OCI-LY7 (cell line): ENCODE measurements around the gene DENND4A. TPM values are rescaled to one million over a fixed set of nuclear protein-coding genes. Genes with fewer than 3 reads are reported as not detected.

Source experiments
- BruUV-seq: library from RNA; stranded (reverse); fragments of 400-500 nt; replicated peaks from 2 replicates; lab custom pipeline; 2021; lab: Mats Ljungman, UMichigan
- CTCF ChIA-PET: fragments of 300-600 bp; sonication (Branson Sonifier 250); formaldehyde crosslinking; loops from one replicate; lab custom pipeline; 2022; ENCODE audit warnings: antibody characterized with exemption; ENCODE audit not compliant: unreplicated experiment; lab: Charles Lee
- POLR2A ChIA-PET: fragments of 300-600 bp; sonication (Branson Sonifier 250); formaldehyde crosslinking; loops from one replicate; lab custom pipeline; 2022; ENCODE audit warnings: antibody characterized with exemption; lab: Charles Lee
- DNase-seq: peaks from one replicate; pipeline ENCODE4 v3.0.0-alpha.2; 2015; ENCODE audit warnings: low spot score
- H2AFZ ChIP-seq: fragments of 200-600 bp; sonication (generic), shearing (Covaris generic); 2 replicates; pipeline ENCODE4 v1.6.1; 2014; ENCODE audit warnings: mild to moderate bottlenecking, antibody characterized with exemption, low read length, moderate library complexity
- H3K27ac ChIP-seq: fragments of 200-600 bp; sonication (generic); 2 replicates; pipeline ENCODE4 v1.5.1; 2014; ENCODE audit warnings: mixed run types, low read depth, mild to moderate bottlenecking, moderate library complexity, low read length, inconsistent platforms; ENCODE audit not compliant: poor library complexity, severe bottlenecking
- H3K36me3 ChIP-seq: fragments of 200-600 bp; sonication (generic); 2 replicates; pipeline ENCODE4 v1.6.1; 2014; ENCODE audit warnings: mild to moderate bottlenecking, antibody characterized with exemption, low read length, moderate library complexity, mixed read lengths; ENCODE audit not compliant: insufficient read depth
- H3K4me1 ChIP-seq: fragments of 200-600 bp; sonication (generic); 2 replicates; pipeline ENCODE4 v1.5.1; 2014; ENCODE audit warnings: mild to moderate bottlenecking, low read length; ENCODE audit not compliant: insufficient read depth, poor library complexity, severe bottlenecking
- H3K4me2 ChIP-seq: fragments of 200-600 bp; sonication (generic); 2 replicates; pipeline ENCODE4 v1.6.1; 2014; ENCODE audit warnings: mild to moderate bottlenecking, low read length
- H3K4me3 ChIP-seq: fragments of 200-600 bp; sonication (generic); 2 replicates; pipeline ENCODE4 v1.5.1; 2014; ENCODE audit warnings: mild to moderate bottlenecking, low read depth, low read length; ENCODE audit not compliant: poor library complexity, severe bottlenecking
- H3K79me2 ChIP-seq: fragments of 200-600 bp; sonication (generic); 2 replicates; pipeline ENCODE4 v1.6.1; 2016; ENCODE audit warnings: low read depth, mild to moderate bottlenecking, low read length, moderate library complexity, mixed read lengths; ENCODE audit not compliant: insufficient read depth
- H3K9me2 ChIP-seq: fragments of 200-600 bp; sonication (generic); 2 replicates; pipeline ENCODE4 v1.6.1; 2016; ENCODE audit warnings: mild to moderate bottlenecking, low read length, mixed read lengths; ENCODE audit not compliant: insufficient read depth
- H3K9me3 ChIP-seq: fragments of 200-600 bp; sonication (generic); 2 replicates; pipeline ENCODE4 v1.6.1; 2014; ENCODE audit warnings: mild to moderate bottlenecking, mixed run types, low read length, mixed read lengths
- H4K20me1 ChIP-seq: fragments of 200-600 bp; sonication (generic); 2 replicates; pipeline ENCODE4 v1.6.1; 2014; ENCODE audit warnings: mild to moderate bottlenecking, antibody characterized with exemption, low read length, moderate library complexity, mixed read lengths; ENCODE audit not compliant: insufficient read depth
- EZH2phosphoT487 ChIP-seq: fragments of 200-600 bp; sonication (generic); IDR thresholded peaks from 2 replicates; pipeline ENCODE4 v1.6.1; 2018; ENCODE audit warnings: low read depth, borderline replicate concordance, mild to moderate bottlenecking, mixed run types, antibody characterized with exemption, low read length, moderate library complexity, mixed read lengths
- intact Hi-C: fragments of 100-400 bp; cut with micrococcal nuclease; formaldehyde crosslinking; loops from one replicate; pipeline ENCODE4 v1.10.0; 2022; ENCODE audit not compliant: unreplicated experiment
- total RNA-seq, 2 experiments: library from RNA; depleted of rRNA in 1 of 2; stranded (reverse); fragments of >200 nt in 1 of 2; shearing (Covaris generic) in 1 of 2; gene quantifications; 2 replicates each; pipeline ENCODE4 v1.2.3, GENCODE V29; 2014 to 2022
- TF ChIP-seq, protein P1 (sequence below): fragments of 200-600 bp; sonication (generic); conservative IDR thresholded peaks from 2 replicates; pipeline ENCODE4 v1.5.1; 2014; ENCODE audit warnings: mild to moderate bottlenecking, antibody characterized with exemption, low read length, moderate library complexity, mixed read lengths

Gene DENND4A
- total RNA-seq, 2 experiments from 2014 or later, result 42.7 to 86.5 TPM

DNA sequence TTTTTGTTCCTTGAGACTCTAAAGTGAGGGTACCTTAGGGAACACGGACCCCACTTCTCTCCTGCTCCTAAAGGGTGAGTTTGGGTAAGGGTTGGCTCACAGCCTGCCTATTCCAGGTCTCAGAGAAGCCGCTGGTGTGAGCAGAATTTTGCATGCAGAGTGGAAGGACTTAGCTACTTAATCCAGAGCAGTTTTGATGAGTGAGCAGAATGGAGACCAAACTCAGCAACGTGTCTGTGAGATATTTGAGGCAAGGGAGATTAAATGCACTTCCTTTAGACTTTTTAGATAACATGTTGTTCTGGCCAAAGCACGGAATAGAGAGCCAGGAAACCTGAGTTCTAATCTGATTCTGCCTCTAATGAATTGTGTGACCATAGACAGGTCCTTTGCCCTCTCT, 165.2 kb downstream of the DENND4A start:
- H3K4me3 ChIP-seq, result no peak overlapping the region
- TF ChIP-seq, protein P1, sequence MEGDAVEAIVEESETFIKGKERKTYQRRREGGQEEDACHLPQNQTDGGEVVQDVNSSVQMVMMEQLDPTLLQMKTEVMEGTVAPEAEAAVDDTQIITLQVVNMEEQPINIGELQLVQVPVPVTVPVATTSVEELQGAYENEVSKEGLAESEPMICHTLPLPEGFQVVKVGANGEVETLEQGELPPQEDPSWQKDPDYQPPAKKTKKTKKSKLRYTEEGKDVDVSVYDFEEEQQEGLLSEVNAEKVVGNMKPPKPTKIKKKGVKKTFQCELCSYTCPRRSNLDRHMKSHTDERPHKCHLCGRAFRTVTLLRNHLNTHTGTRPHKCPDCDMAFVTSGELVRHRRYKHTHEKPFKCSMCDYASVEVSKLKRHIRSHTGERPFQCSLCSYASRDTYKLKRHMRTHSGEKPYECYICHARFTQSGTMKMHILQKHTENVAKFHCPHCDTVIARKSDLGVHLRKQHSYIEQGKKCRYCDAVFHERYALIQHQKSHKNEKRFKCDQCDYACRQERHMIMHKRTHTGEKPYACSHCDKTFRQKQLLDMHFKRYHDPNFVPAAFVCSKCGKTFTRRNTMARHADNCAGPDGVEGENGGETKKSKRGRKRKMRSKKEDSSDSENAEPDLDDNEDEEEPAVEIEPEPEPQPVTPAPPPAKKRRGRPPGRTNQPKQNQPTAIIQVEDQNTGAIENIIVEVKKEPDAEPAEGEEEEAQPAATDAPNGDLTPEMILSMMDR, result no peak
- TF ChIP-seq EZH2phosphoT487, result no peak
- no peak overlapping the region for H3K4me2 ChIP-seq
- no peaks in the 10 kb centered on the region for H3K79me2 ChIP-seq
- DNase-seq, result no peak
- POLR2A ChIA-PET, result no interaction called here
- CTCF ChIA-PET, result no interaction called here
- H3K36me3 ChIP-seq, result no peaks in the 10 kb centered on the region
- no peaks in the 10 kb centered on the region for H3K9me3 ChIP-seq
- no peak overlapping the region for H3K27ac ChIP-seq
- BruUV-seq, result no TSS peak
- no peaks in the 10 kb centered on the region for H3K9me2 ChIP-seq
- no peak overlapping the region for H2AFZ ChIP-seq
- intact Hi-C loops, result no loop called here
- H3K4me1 ChIP-seq, result no peaks in the 10 kb centered on the region
- no peaks in the 10 kb centered on the region for H4K20me1 ChIP-seq

DNA sequence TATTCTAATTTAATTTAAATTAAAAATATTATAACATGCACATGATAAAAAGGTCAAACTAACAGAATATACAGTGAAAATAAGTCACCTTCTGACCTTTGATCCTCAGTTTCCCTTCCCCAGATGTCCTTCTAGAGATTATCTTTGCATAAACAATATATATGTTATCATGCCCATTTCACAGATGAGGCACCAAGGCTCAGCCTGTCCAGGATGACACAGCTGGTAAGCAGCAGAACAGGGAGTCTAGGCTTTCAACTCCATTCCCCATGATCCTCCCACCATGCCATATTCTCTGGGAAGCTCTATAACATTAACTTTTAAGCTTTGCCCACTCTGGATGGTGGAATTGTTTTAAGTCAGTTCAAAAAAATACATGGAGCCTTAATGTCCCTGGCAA, 169.0 kb downstream of the DENND4A start:
- intact Hi-C loops, result no loop called here
- DNase-seq, result no peak
- no TSS peak for BruUV-seq
- ChIA-PET POLR2A (interaction anchor here (0.6 kb wide), 1 partner anchor 62 kb away, joined by 3 read pairs; no protein-coding TSS in a partner anchor), CTCF (interaction anchor here (1.2 kb wide), 1 partner anchor 36 kb away, joined by 4 read pairs; no protein-coding TSS in a partner anchor)
- H3K9me2 ChIP-seq, result no peaks in the 10 kb centered on the region
- no peaks in the 10 kb centered on the region for H4K20me1 ChIP-seq
- H3K79me2 ChIP-seq, result no peaks in the 10 kb centered on the region
- no peak overlapping the region for H3K27ac ChIP-seq
- H2AFZ ChIP-seq, result no peak overlapping the region
- TF ChIP-seq, protein P1, result no peak
- no peak for TF ChIP-seq EZH2phosphoT487
- H3K4me3 ChIP-seq, result no peak overlapping the region
- no peak overlapping the region for H3K4me2 ChIP-seq
- no peaks in the 10 kb centered on the region for H3K36me3 ChIP-seq
- no peaks in the 10 kb centered on the region for H3K9me3 ChIP-seq
- H3K4me1 ChIP-seq, result no peaks in the 10 kb centered on the region

DNA sequence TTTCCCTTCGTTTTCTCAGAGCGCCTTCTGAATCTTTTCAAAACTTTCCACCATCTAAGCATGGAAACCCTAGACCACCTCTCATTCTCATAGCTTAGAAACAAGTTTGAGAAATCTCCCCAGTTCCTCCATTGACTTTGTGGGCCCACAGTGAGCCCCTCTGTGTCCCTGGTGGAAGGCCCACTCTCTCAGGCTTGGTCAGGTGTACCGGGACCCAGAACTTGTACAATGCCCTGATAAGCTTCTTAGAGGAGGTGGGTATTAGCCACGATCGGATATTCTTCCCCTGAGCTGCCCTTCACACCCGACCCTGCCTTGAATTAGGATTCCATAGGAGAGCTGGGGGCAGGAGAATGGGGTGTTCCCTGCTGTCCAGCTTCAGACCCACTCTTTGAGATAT, 170.5 kb downstream of the DENND4A start, which contains the start of gene SLC24A1:
SLC24A1 (plus strand) TSS at position 301 of the 400 bp plus-strand sequence. CDS start 2,143 bp downstream, outside the sequence.
- H3K9me3 ChIP-seq, result no peaks in the 10 kb centered on the region
- no peak for TF ChIP-seq EZH2phosphoT487
- TF ChIP-seq, protein P1, result no peak
- H3K79me2 ChIP-seq, result no peaks in the 10 kb centered on the region
- H3K36me3 ChIP-seq, result no peaks in the 10 kb centered on the region
- no peaks in the 10 kb centered on the region for H3K4me1 ChIP-seq
- ChIA-PET CTCF (no interaction called here), POLR2A (interaction anchor here (0.7 kb wide), 1 partner anchor 169 kb away, joined by 3 read pairs; no protein-coding TSS in a partner anchor)
- no peak within 1 kb of the TSS for H3K27ac ChIP-seq
- H2AFZ ChIP-seq, result no peak within 1 kb of the TSS
- no peak for DNase-seq
- intact Hi-C loops, result no loop called here
- no peaks in the 10 kb centered on the region for H4K20me1 ChIP-seq
- H3K4me3 ChIP-seq, result no peak within 1 kb of the TSS
- no peak within 1 kb of the TSS for H3K4me2 ChIP-seq
- H3K9me2 ChIP-seq, result no peaks in the 10 kb centered on the region
- BruUV-seq, result no TSS peak
